NCI-H1417 (cell line): Measurements from ENCODE around the gene TTC4.
"Not testable (repeated sequence)": the region's sequence is repeated elsewhere in the genome, so short reads cannot be mapped to it uniquely, and the experiment has no call there.

ENCODE experiments used
- DNase-seq, 3 experiments: peaks; one replicate each; lab custom pipeline; 2025; lab: John Stamatoyannopoulos, UW

Gene TTC4

DNA sequence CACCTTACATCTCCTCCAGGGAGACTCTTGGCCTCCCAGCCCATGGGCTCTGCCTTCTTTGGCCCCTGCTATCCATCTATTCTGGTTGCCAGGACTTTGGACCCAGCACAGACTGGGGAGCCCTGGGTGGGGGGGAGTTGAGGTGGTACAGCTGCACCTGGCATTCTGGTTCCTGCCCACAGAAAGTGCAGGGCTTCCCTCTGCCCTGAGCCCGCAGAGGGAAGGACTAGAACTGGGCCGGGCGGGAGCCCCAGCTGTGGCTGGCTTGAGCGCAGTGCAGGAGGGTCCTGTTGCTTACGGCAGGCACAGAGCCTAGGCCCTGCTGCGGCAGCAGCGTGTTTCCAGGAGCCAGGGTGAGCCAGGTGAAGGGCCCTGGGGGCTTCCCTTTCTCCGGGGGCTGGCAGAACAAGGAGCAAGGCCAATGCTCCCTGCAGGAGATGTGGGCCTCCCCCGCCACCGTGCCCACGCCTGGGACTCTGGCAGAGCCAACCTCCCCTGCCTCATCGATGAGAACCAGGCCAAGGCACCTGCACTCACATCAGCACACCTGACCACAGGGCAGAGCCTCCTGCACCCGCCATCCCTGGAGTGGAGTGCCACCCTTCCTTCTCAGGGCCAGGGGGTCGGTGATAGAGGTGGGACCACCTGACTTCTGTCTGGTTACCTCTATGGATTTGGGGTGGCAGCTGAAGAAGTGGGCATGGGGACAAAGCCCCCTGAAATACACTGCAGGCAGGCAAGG lies 32.6 kb downstream of the TTC4 start:
- no peak for DNase-seq

DNA sequence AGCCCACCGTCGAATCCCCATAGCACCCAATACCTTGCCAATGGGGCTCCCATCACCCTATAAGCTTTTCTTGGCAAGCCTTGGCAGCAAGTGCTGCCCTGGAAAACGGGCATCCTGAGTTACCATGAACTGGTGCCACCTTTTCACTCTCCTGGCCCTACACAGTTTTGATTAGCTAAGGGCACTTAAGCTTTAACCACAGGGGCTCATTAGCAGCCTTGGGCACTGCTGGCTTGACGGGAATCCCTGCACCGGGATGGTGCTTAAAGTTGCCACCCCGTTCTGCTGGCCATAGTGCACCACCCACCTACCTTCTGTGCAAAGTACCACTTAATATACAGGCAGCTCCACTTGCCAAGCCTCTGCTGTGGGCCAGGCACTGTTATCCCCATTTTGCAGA lies 34.9 kb downstream of the TTC4 start:
- DNase-seq, result no peak

DNA sequence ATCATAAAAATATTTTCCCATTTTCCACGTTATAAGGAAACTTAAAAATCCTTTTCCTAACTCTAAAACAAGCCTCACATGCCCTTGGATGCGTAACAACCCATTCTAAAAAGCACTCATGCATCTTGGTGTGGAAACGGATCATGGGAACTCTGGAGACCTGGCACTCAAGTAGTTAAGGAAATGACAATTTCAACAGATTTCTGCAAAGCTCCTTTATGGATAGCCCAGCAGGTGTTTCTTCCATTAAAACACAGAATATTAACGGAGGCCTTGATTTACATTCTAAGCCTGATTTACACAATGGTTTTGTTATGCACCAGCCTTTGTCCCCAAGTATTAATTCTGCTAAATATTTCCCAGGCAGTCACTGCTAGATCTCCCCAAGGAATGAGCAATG lies 35.8 kb downstream of the TTC4 start:
- DNase-seq, result no peak

DNA sequence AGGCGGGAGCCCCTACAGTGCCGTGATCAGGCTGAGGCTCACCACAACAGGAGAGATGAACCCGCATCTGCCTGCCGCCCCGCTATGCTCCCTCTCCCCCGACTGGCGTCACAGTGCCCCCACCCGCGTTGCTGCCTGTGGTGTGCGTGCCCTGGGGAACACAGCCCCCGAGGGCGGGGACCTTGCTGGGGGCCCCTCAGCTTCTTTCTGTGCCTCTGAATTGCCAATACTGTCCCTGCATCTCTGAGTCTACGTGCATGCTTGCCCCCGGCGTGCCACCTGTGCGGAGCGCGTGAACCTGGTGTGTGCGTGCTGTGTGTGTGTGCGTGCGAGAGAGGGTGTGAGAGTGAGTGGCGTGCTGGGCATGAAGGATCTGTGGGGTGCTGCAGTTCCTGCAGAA lies 38.4 kb downstream of the TTC4 start:
- no peak for DNase-seq

- no peak for DNase-seq
Measured at GRCh38 chr1:54754486-54755285, 39.0 kb downstream of the TTC4 start.

- DNase-seq, result no peak
Measured at GRCh38 chr1:54757833-54758232, 42.2 kb downstream of the TTC4 start.

GRCh38 chr1:54758678-54759348 lies 43.2 kb downstream of the TTC4 start:
- no peak for DNase-seq

GRCh38 chr1:54763816-54764132 lies 48.1 kb downstream of the TTC4 start:
- DNase-seq, result no peak

DNA sequence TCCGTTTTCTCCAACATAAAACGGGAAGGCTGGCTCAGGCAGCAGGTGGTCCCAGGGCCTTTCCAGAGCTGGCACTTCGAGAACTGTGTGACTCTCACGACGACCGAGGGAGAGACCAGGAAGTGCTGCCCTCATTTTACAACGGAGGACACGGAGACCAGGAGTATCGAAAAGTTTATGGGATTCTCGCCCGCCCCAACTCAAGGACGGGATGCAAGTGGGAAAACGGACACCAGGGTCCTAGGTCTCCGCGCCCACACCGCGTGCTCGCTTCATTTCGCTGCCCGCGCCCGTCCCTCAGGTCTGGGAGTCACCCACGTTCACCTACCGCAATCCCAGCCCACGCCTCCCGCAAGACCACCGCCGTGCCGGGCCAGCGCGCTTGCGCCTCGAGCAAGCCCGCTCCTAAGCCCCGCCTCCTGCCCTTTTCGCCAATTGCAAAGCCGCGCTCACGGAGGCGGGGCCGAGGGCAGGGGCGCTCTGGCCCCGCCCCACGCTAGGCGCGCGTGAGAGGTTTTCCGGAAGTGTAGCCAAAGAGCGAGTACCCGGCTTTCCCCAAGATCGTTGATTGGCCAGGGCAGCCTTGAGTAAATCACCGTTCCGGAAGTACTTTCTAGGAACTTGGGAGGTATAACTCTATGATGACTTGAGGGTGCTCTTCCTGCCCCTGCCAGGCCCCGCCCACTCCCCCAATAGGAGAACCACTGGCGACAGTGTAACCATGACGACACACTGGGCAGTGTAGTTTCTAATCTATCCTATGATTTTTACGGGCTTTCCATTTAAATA lies 48.7 kb downstream of the TTC4 start, which contains the start of gene PARS2:
Gene PARS2, minus strand, starts transcription at position 391 of the 789 bp plus-strand sequence. CDS start 5,362 bp downstream, outside the sequence.
- DNase-seq, result peak; percentile 98 to 100 (median 99)

GRCh38 chr1:54764922-54765561 lies 49.4 kb downstream of the TTC4 start:
- DNase-seq, result no peak

DNA sequence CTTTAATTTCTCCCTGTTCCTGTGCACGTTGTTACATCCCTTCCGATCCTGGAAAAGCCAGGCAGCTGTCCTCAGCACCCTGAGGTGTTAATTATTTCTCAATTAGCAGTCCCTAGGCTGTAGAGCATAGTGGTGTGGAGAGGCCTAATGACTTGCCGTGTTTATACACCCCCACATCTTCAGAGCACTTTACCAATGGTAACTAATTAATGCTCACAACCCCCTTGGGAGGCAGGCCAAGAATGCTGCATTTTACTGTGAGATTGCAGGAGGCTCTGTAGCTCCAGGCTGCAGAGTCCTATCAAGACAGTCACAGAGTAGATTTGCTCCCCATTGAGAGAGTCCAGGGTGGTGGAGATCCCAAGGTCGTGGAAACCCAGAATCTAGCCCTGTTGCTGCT lies 51.1 kb downstream of the TTC4 start:
- DNase-seq, result peak in 2 of 3 experiments; percentile 80 to 95

- no peak for DNase-seq
Measured at GRCh38 chr1:54767526-54767925, 51.9 kb downstream of the TTC4 start.

DNA sequence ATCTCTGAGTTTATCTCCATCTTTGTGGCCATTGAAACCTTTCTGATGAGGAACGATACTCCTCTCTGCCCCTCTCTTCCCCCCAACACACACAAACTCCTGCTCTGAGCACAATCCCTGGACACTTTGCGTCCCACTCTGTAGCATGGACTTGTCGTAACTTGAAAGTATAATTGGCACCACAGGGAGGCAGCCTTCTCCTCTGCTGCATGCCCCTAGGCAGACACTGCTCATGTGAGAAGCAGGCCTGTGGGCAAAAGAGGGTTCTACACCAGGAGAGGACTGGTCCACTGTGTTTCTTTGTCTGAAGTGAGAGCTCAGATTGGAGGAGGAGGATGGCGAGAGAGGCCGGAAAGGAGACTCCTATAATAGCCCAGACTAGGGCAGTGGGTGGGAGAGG lies 52.4 kb downstream of the TTC4 start:
- peak in 1 of 3 experiments; percentile 30 for DNase-seq

GRCh38 chr1:54772951-54773350 lies 57.3 kb downstream of the TTC4 start:
- no peak for DNase-seq

GRCh38 chr1:54774820-54775498 lies 59.3 kb downstream of the TTC4 start:
- DNase-seq, result peak in 2 of 3 experiments; percentile 4 to 25

DNA sequence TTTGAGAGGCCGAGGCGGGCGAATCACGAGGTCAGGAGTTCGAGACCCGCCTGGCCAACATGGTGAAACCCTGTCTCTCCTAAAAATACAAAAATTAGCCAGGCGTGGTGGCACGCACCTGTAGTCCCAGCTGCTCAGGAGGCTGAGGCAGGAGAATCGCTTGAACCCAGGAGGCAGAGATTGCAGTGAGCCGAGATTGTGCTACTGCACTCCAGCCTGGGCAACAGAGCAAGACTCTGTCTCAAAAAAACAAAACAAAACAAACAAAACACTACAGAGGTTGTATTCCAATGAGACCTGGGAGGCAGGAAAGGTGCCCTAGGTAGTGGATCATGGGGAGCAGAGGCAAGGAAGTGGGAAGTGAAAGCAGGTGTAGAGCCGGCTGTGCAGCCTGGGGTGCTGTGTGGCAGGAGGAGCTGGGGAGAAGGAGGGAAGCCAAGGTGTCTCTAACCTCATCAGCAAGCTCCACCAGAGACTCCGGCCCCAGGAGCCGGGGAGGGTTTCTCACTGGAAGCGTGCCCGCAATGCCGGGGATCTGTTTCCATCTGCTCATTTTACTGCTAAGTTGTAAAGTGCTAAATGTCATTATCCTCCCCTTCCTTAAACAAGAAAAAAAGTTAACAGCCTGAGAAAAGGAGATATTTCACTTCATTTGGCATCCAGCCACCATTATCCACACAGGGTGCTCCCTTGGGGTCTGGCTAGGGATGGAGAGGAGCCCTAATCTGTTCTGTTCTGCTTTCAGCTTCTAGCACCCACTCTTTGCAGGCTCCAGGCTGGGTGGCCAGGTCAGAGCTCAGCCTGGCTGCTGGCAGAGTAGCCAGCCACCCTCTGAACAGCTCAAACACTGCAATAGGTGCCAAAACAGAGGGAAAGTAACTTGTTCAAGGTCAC lies 60.4 kb downstream of the TTC4 start:
- DNase-seq, result not testable (repeated sequence)

GRCh38 chr1:54777011-54777410 lies 61.4 kb downstream of the TTC4 start:
- DNase-seq, result peak in 1 of 3 experiments; percentile 29

DNA sequence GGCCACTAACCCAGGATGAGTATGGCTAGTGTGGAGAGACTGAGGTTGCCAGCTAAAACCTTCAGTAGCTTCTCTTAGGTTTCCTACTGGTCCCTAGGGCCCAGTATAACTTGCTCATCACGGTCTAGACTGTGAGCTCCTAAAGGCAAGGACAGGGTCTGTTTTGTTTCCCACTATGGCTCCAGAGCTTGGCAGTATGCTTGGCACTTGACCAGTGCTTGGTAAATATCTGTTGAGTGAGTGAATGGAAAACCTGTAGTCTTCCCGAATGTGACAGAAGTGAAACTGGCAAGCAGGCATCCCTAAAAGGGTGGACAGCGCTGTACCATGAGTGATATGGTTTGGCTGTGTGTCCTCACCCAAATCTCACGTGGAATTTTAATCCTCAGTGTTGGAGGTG lies 61.8 kb downstream of the TTC4 start:
- no peak for DNase-seq

GRCh38 chr1:54781023-54781723 lies 65.5 kb downstream of the TTC4 start:
- no peak for DNase-seq
